Stimulated activated CD4-positive, alpha-beta T cell treated with anti-CD3 and anti-CD28 coated beads, Interleukin-1b, Interleukin-23, amount 100 ng/mL, for 4 hours (primary cell): ENCODE results near the gene AIF1L.
"Not testable (repeated sequence)": the region's sequence is repeated elsewhere in the genome, so short reads cannot be mapped to it uniquely, and the experiment has no call there.

Source experiments
- DNase-seq, 2 donors: peaks; one replicate each; pipeline ENCODE4 v3.0.0-alpha.2; 2020; ENCODE audit warnings: low read depth in 2 of 2

The AIF1L gene

DNA sequence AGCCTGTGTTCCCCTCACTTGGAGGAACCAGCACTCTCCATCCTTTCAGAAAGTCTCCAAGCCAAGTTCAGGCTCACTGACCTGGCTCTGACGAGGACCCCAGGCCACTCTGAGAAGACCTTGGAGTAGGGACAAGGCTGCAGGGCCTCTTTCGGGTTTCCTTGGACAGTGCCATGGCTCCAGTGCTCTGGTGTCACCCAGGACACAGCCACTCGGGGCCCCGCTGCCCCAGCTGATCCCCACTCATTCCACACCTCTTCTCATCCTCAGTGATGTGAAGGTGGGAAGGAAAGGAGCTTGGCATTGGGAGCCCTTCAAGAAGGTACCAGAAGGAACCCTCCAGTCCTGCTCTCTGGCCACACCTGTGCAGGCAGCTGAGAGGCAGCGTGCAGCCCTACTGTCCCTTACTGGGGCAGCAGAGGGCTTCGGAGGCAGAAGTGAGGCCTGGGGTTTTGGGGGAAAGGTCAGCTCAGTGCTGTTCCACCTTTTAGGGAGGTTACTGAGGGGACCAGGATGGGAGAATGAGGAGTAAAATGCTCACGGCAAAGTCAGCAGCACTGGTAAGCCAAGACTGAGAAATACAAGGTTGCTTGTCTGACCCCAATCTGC, 24.4 kb downstream of the AIF1L start:
- no peak for DNase-seq

DNA sequence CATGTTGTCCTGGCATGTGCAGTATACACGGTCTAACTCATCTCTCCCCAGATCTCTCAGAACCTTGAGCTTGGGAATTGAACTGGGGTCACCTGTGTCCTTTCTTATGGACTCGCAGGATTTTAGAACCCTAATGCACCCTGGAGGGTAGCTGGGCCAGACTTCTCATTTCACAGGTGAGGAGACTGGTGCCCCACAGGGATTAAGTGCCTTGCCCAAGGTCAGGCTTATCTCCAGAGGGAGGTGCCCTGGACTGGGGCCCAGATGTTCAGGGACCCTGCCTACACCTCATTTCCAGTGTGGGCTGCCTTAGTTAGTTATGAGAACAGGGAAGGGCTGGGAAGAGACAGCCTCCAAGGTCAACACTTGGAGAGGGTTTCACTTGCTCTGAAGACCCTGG, 25.0 kb downstream of the AIF1L start:
- no peak for DNase-seq

DNA sequence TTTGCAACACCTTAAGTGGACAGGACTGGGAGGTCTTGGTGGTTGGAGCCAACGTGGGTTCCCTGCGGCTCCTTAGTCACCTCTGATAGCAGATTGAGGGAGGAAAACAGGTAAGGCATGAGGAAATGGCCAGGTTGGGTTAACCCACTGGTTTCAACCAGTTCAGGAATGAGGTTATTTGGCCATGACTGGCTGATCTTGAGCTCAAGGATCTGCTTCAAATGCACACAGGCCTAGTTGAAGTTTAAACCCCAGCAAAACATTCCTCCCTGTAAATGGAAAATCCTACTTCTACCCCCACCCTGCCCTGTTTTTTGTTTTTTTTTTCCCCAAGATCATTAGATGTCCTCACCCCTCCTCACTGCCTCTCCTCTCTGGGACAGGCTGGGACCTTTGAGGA, 25.8 kb downstream of the AIF1L start:
- DNase-seq: no peak

DNA sequence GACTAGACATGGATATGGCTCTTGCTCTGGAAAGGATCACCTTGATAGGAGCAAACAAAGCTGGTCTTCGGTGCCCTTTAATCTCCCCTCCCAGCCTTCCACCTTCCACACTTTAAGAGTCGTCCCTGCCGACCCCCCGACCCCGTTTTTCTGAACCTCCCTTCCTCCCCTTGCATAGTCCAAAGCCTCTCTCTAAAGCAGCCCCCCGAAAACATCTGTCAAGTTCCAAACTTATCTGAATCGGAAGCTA, 28.6 kb downstream of the AIF1L start:
- no peak for DNase-seq

DNA sequence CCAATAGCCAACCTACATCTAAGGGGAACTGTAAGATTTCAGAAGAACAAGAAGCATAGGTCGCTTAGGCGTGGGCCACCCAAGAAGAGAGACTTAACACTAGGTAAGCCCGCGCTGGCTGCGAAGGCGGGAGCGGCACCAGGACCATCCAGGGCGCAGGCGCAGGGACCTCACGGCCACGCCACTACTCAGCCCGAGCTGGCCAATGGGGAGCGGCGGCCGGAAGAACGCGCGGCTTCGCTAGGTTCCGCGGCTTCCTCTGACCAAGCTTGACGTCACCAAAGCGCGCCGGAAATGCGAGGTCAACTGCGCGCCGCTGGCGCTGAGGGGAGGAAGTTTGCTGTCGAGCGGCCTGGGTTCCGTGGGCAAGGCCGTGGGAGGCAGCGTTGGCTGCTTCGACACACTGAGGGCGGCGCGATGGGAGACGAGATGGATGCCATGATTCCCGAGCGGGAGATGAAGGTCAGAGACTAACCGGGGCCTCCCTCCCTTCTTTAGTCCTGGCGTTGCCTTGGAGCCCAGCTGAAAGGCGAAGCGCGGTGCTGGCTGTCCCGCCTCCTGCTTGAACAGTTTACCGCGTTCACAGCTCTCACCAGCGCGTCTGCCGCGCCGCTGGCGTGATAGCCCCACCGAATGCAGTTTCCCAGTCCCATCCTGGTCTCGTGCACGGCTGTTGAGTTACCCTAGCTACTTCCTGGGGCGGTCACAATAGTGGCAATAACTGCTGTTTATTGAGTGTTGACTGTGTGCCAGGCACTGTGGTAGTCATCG, 29.1 kb downstream of the AIF1L start, which contains the start of gene NUP214:
Gene NUP214 (plus strand): TSS at position 299 of the 771 bp plus-strand sequence. CDS start 119 bp downstream, at position 418.
- peak; percentile 98 to 99 for DNase-seq

DNA sequence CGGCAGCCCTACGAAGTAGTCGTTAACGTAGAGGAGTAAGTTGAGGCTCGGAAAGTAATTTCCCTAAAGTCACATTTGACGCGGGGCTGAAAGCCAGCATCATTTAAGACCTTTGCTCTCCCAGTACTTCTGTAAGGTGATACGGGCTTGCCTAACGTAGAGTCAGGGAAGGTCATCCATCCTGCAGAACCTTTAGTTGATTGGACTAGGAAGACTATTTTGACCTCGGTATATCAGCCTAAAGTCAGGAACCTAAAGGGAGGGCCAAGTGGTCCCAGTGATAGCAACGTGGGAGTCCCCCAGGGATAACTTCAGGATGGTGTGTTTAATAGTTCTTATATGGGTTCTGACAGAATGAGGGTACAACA, 29.7 kb downstream of the AIF1L start:
- no peak for DNase-seq

DNA sequence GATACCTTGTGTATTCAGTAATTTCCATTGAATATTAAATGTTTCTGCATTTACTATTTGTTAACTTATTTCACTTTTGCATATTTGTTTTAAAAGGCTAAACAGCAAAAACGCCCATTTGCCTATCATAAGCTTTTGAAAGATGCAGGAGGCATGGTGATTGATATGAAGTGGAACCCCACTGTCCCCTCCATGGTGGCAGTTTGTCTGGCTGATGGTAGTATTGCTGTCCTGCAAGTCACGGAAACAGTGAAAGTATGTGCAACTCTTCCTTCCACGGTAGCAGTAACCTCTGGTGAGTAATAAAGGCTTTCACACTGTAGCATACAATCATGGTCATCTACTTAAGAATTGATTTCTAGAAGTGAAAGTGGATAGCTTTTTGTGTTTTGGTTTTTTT, 32.9 kb downstream of the AIF1L start:
- DNase-seq: no peak

DNA sequence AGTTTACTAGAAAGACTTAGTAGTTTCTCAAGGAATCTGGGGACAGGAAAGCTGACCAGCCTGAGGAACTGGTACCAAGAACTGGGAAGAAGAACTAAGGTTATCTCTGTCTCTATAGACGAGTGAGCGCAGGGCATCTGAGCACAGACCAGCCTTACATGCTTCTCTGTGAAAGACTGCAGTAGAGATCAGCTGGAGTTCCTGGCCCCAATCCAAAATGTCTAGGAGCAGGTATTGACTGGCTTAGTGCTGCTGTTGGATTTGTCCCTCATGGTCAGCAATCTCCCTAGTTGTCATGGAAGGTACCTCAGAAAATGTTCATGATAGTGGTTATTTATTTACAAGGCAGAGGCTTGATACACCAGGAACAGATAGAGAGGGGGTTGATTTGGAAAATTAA, 42.3 kb downstream of the AIF1L start:
- no peak for DNase-seq

DNA sequence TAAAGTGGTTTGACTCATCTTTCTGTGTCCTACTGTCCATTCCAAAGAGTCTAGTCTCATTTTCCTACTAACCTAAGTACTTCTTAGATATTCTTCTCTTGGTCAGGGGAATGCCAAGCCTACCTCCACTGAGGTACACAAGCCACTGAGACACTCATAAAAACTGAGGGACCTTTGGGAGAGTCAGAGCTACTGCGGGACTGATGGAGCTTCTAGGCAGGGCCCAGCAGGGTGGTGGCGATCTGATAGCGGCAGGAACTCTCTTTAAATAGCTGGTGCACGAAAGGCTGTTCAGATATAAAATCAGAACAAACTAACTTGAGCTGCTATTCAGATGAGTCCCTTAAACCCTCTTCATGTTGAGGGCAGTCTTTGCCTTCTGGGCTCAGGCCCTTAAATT, 43.8 kb downstream of the AIF1L start:
- no peak for DNase-seq

DNA sequence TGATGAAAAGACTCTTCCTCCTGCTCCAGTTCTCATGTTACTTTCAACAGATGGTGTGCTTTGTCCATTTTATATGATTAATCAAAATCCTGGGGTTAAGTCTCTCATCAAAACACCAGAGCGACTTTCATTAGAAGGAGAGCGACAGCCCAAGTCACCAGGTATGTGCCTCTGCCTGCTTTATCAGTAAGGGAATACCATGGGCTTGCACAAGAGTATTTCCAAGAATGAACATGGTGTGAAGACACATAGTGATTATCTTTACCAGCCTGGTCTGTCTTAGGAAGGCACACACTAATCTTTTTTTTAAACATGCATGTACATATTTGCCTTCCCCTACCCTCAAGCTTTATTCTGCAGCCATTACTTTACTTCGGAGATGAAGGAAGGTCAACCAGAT, 44.2 kb downstream of the AIF1L start:
- DNase-seq: no peak

DNA sequence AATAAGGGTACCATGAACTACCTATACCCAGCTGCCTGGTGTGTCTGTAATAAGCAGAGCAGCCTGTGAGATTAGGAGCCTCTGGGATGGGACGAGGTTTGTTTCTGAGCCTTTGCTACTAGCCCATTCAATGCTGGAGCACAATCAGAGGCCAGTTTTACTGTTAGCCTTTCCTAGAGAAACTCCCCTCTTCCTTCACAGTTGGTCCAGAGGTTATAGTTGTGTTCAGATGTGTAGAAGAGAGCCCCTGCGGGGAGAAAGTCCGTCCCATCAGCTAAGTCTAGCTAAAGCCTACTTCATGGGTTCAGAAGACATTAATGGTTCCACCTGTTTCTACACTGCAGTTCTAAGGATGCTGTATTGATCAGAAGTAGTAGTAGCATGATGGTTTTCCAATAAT, 45.8 kb downstream of the AIF1L start:
- no peak for DNase-seq

DNA sequence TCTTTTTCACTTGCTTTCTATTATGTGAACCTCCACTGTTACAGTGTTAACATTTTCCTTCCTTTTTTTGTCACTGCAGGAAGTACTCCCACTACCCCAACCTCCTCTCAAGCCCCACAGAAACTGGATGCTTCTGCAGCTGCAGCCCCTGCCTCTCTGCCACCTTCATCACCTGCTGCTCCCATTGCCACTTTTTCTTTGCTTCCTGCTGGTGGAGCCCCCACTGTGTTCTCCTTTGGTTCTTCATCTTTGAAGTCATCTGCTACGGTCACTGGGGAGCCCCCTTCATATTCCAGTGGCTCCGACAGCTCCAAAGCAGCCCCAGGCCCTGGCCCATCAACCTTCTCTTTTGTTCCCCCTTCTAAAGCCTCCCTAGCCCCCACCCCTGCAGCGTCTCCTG, 47.9 kb downstream of the AIF1L start:
- no peak for DNase-seq

DNA sequence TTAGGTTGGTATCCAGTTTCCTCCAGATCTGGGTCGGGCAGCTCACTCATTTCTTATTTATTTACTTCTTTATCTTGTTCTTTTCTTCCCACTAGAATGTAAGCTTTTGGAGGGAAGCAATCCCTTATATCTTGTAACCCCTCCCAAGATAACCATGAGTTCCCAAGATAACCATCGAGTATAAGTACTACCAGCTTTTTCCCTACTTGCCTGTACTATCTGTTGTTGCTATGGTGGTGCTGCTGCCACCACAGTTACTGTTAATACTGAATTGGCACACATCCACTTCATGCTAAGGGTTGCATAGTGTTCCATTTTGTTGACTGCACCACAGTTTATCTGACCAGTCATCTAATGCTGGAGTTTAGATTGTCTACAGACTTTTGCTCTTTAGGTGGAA, 48.9 kb downstream of the AIF1L start:
- no peak for DNase-seq

DNA sequence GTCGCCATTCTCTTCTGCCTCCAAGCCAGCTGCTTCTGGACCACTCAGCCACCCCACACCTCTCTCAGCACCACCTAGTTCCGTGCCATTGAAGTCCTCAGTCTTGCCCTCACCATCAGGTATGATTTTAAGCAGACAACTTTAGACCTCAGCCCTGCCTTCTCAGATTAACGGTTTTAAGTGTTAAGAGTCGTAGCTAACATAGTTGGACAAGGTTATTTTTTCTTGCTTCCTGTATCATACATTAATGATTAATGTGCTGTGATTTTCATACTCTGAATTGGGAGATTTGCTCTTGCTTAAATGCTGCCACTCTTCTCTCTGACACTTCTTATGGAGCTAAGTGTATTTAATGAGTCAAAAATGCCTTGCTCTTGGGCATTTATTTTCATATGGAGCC, 49.9 kb downstream of the AIF1L start:
- DNase-seq: no peak

DNA sequence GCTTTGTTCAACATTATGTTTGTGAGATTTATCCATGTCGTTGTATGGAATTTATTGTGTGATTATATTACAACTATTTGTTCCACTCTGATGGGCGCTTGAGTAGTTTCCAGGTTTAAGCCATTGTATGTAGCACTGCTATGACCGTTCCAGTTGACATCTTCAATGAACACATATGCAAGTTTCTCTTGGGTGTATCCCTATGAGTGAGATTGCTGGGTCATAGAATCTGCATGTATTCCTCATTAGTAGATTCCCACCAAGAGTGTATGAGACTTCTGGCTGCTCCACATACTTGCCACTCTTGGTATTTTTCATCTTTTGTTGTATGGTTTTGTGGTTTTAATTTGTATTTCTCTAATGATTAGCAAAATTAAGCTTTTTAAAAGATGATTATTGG, 51.9 kb downstream of the AIF1L start:
- DNase-seq: no peak

DNA sequence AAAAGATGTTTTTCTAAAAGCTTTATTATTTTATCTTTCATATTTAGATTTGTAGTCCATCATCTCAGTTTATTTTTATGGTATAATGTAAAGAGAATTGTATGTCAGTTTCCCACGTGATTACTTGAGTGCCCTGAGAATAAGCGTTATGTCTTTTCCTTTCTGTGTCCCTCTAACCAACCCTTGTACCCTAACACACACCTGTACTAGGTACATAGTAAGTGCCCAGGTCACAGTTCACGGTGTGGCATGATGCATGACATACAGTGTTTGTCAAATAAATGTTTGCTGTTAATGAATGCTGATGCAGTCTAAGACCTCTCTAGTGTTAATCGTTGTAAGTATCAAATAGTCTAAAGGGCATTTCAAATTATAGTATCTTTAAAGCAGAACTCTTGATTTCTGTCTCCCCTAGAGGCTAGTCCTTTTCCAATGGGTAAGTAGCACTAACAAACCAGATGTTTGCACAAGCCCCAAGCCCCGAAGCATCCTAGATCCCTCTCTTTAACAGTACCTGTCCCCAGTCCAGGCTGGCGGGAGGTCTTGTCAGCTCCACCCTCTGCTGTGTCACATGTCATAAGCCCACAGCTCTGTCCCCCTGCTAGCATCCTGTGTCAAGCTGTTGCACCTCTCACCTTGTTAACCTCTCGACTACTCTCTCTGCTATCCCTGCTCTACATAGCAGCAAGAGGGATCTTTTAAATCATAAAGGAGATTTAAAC, 52.8 kb downstream of the AIF1L start:
- no peak for DNase-seq

DNA sequence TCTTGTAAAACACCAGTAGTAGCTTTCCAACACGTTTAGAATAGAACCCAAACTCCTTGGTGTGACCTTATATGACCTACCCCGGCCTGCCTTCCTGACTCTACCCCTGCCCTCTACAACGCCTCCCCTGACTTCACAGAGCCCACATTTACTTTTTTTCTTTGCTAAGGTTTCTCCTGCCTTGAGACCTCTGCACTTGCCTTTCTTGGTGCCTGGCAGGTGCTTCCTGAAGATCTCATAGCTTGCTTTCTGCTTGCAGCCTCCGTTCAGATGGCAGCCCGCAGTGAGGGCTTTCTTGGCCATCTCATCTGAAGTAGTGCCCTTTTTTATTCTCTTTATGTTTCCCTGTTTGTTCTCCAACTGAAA, 53.3 kb downstream of the AIF1L start:
- DNase-seq: no peak

DNA sequence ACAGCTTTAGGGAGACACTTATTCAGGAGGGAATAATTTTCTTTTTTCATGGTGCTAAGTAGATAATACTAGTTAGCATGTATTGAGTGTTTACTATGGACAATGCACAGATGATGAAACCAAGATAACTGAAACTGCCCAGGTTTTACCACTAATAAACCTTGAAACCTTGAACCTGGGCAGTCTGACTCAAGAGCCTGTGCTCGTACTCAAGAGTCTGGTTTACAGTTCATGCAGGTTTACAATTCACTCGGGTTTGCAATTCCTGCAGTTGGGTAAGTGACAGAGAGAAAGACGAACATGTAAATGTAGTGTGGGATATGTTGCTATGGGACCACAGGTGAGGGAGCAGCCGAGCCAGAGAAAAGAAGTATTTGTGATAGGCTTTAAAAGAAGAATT, 57.3 kb downstream of the AIF1L start:
- DNase-seq: no peak

DNA sequence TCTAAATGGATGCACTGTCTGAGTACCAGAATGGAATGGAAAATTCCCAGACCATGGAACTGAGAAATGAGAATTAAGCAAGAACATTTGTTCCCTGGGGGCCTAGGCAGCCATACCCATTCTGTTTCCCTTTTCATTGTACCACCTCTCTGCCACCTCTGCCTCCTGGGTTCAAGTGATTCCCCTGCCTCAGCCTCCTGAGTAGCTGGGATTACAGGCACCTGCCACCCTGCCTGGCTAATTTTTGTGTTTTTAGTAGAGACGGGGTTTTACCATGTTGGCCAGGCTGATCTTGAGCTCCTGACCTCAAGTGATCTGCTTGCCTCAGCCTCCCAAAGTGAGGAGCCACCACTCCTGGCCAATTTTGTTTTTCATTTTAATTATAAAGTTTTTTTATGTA, 62.3 kb downstream of the AIF1L start:
- DNase-seq: not testable (repeated sequence)

DNA sequence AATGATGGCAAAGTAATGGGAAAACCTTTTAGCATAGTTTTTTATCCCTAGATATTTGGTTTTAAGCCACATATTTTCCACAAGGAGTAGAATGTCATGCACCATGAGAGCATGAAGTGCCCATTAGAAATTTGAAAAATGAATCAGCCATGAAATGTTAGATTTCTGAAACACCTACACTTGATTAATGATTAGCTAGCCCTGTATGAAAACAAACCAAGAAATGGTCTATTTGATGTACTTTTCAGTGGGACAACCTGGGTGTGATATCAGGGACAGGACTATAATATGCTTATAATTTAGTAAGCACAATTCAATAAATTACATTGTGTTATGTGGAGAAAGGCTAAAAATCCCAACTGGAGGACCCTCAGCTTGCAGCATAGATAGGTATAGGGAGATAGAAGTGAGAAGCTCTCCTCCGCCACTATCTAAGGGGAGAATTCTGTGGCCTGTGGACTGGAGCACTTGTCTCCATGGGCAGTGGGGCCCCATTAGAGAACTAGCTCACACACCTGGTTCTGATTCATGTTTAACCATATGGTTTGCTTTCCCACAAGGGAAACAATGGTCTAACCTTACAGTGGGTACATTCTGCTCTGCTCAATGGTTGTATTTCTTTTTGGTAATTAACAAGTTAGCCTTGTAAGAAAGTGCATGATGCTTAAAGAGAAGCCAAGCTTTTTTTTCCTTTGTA, 64.2 kb downstream of the AIF1L start:
- no peak for DNase-seq

DNA sequence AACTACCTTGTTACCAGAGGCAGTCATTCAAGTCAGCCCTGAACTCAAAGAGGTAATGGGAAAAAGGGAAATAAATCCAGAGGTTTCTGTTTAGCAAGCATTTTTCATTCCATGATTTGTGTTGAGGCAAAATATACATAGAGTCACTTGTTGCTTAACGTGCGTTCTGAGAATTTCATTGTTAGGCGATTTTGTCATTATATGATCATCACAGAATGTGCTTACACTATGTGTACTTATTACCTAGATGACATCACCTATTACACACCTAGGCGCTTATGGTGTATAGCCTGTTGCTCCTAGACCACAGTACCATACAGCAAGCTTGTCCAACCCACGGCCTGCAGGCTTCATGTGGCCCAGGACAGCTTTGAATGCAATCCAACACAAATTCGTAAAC, 65.3 kb downstream of the AIF1L start:
- no peak for DNase-seq

DNA sequence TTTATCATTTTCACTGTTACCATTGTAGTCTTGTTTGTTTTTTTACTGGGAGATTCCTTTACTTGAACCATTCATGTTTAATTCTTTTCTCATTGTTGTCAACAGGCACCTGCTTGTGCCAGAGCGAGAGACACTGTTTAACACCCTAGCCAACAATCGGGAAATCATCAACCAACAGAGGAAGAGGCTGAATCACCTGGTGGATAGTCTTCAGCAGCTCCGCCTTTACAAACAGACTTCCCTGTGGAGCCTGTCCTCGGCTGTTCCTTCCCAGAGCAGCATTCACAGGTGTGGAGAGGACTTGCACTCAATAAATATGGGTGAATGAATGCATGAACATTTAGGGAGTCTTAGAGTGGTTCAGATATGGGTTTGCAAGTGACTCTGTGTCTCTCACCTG, 66.6 kb downstream of the AIF1L start:
- DNase-seq: no peak

DNA sequence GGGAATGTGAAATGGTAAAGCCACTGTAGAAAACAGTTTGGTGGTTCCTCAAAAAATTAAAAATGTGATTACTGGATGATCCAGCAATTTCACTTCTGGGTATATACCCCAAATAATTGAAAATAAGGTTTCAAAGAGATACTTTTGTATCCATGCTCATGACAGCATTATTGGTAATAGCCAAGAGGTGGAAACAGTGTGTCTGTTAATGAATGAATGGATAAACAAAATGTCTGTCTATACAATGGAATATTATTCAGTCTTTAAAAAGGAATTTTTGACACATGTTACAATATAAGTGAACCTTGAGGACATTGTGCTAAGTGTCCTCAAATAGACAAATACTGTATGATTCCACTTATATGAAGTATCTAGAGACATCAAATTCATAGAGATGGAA, 69.2 kb downstream of the AIF1L start:
- no peak for DNase-seq
